Sciatic nerve (tissue), 2 donors: ENCODE data around the gene RNF123. TPM values are rescaled to one million over a fixed set of nuclear protein-coding genes. Genes with fewer than 3 reads are reported as not detected.

Experiments
- ATAC-seq: fragments of 200-7000 bp; cut with Tn5 transposase; one replicate; pipeline ENCODE4 v1.9.1; 2020; ENCODE audit warnings: mild to moderate bottlenecking, moderate library complexity
- DNase-seq: peaks from one replicate; pipeline ENCODE4 v3.0.0-alpha.2; 2020; ENCODE audit warnings: low spot score
- intact Hi-C: fragments of 100-400 bp; cut with DNase I; formaldehyde crosslinking; loops from one replicate; pipeline ENCODE4 v1.14.2; 2022
- total RNA-seq: library from RNA; stranded (reverse); fragmentation: NEBNext Ultra II Directional; extraction: Animal tissue kit (Norgen Biotek cat#: 25700); gene quantifications from one replicate; pipeline ENCODE4 v1.2.1, GENCODE V29; 2021
- donor health status: DM: no; HTN: no; CAD: no.
- donor health status: DM: no; HTN: no; CAD: no.

Gene RNF123
- total RNA-seq, 1 donor from 2014 or later, result 37.9 TPM

DNA sequence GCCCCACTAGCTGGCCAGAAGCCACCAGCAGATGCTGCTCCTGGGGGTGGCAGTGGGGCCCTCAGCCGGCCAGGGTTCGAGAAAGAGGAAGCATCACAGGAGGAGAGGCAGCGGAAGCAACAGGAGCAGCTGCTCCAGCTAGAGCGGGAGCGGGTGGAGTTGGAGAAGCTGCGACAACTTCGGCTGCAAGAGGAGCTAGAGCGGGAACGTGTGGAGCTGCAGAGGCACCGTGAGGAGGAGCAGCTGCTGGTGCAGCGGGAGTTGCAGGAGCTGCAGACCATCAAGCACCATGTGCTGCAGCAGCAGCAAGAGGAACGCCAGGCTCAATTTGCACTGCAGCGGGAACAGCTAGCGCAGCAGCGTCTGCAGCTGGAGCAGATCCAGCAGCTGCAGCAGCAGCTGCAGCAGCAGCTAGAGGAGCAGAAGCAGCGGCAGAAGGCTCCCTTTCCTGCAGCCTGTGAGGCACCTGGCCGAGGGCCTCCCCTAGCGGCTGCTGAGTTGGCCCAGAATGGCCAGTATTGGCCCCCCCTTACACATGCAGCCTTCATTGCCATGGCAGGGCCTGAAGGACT lies 32.7 kb upstream of the RNF123 start:
- DNase-seq (no peak), ATAC-seq (no peak)
- intact Hi-C loops, result no loop called here

- DNase-seq, result no peak
- intact Hi-C loops, result no loop called here
Measured at GRCh38 chr3:49657208-49657915, 32.0 kb upstream of the RNF123 start.

DNA sequence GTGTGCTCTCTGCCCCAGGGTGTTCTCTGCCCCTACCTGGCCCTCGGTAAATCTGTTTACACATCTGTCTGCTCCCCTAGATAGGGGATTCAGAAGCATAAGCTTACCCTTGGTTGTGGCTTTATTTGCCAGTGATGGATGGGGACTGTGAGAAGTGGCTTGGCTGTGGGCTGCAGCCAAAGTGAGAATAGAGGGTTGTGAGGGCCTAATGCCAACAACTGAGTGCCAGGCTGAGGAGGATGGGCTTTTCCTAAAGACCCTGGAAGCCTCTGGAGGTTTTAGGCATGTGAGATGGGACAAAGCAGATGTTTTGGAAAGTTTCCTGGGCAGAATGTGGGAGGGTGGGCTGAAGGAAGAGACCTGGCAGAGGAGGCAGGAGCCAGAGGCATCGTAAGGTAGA lies 30.6 kb upstream of the RNF123 start:
- ATAC-seq (no peak), DNase-seq (no peak)
- intact Hi-C loops, result no loop called here

More at GRCh38 chr3:49657208-49657915, 32.0 kb upstream of the RNF123 start:
- no peak for ATAC-seq

DNA sequence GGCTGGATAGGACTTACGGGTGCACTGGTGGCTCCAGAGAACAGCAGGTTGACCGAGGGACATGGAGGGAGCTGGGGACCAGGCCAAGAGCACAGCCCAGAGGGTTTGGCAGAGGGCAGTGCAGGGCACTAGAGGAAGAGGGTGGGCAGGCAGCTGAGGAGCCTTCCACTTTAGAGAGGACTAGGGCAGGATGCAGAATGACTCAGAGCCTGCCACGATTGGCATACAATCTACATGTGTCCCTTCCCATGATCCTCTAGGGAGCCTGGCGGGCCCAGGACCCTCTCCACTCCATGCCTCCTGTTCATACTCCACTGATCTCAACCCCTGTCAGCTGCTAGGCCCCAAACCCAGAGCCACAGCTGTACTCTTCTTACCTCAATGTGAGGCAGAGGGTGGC lies 29.6 kb upstream of the RNF123 start:
- intact Hi-C loops, result no loop called here
- ATAC-seq, result no peak
- no peak for DNase-seq

GRCh38 chr3:49661281-49661680 lies 28.1 kb upstream of the RNF123 start:
- no peak for ATAC-seq
- intact Hi-C loops, result no loop called here
- no peak for DNase-seq

DNA sequence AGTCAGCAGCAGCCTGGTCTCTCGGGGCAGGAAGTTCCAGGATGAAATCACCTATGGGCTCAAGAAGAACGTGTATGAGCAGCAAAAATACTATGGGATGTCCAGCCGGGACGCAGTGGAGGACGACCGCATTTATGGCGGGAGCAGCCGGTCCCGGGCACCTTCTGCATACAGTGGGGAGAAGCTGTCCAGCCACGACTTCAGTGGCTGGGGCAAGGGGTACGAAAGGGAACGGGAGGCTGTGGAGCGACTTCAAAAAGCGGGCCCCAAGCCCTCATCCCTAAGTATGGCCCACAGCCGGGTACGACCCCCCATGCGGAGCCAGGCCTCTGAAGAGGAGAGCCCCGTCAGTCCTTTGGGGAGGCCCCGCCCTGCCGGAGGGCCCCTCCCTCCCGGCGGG lies 27.3 kb upstream of the RNF123 start:
- ATAC-seq, result no peak
- intact Hi-C loops, result no loop called here
- no peak for DNase-seq

DNA sequence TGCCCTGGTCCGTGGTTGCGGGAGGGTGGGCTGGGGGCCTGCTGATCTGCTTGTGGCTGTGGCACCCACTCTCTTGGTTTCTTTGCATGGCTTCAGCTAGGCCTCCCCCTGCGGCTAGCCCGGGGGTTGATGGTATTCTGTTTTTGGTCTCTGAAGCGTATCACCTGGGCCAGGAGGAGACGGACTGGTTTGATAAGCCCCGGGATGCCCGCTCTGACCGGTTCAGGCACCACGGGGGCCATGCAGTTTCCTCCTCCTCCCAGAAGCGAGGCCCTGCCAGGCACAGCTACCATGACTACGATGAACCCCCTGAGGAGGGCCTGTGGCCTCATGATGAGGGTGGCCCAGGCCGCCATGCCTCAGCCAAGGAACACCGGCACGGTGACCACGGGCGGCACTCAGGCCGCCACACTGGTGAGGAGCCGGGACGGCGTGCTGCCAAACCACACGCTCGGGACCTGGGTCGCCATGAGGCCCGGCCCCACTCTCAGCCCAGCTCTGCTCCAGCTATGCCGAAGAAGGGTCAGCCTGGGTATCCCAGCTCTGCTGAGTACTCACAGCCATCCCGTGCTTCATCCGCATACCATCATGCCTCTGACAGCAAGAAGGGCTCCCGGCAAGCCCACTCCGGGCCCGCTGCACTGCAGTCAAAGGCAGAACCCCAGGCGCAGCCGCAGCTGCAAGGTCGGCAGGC lies 26.5 kb upstream of the RNF123 start:
- ATAC-seq (no peak), DNase-seq (no peak)
- intact Hi-C loops, result no loop called here

DNA sequence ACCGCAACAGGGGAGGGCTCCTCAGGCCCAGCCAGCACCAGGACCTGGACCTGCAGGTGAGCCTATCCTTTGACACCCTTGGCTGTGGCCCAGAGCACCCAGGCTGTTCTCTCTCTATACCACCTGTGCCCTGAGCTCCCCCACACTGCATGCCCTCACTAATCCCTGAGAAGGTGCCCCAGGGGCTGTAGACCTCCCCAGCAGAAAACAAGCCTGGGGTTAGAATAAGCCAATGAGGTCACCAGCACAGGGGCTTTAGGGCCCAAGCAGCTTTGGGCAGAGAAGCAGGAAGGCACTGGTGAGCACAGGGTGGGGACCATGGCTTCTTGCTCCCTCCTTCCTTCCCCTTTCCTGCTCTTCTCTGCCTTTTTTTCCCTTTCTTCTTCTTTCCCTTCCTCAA lies 25.5 kb upstream of the RNF123 start:
- no peak for ATAC-seq
- intact Hi-C loops, result no loop called here
- no peak for DNase-seq

DNA sequence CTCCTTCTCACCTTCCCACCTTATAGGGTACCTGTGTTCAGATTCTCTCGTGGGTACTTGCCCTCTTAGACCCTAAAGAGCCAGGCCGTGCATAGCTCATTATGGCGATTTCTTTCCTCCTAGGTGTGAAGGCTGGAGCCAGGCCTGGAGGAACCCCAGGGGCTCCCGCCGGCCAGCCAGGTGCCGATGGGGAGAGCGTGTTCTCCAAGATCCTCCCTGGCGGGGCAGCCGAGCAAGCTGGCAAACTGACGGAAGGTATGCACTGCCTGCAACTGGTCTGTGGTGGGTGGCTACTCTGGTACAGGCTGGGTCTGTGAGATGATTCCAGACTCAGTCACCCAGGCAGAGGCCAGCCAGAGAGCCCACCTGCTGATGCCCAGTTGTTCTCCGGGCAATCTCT lies 25.1 kb upstream of the RNF123 start:
- no peak for DNase-seq
- ATAC-seq, result no peak
- intact Hi-C loops, result no loop called here

DNA sequence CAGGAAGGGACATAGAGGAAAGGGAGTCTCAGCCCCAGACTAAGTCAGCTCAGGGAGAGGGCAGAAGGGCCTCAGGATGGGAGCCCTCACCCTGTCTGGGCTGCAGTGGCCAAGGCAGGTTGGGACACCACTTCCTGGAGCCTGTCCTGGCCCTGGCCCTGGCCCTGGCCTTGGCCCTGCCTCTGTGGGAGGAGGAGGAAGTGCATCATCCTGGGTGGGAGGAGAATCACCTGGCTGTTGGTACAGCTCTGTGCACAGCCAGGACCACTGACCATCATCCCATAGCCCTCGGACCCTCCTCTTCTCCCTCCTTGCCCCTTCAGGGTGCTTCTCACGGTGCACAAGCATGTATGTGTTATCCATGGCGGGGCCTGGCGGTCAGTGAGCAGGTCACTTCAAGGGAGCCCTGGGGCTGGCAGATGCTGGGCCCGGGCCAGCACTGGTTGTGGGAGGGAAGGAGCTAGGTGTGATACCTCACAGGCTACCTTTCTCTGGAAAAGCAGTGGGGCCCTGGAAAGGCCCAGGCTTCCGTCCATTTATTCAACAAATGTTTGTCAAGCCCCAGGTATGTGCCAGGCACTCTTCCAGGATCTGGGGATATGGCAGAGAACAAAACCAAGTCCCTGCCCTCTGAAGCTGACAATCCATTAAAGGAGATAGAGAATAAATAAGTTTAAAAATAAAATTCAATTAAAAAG lies 23.4 kb upstream of the RNF123 start:
- DNase-seq (no peak), ATAC-seq (no peak)
- intact Hi-C loops, result no loop called here

- intact Hi-C loops, result no loop called here
- no peak for ATAC-seq
- no peak for DNase-seq
Measured at GRCh38 chr3:49666592-49666991, 22.8 kb upstream of the RNF123 start.

- intact Hi-C loops, result loop anchor here (2.0 kb wide), 1 partner anchor 523 kb away; no protein-coding TSS in a partner anchor
- ATAC-seq (no peak), DNase-seq (no peak)
Measured at GRCh38 chr3:49667701-49668413, 21.5 kb upstream of the RNF123 start.

DNA sequence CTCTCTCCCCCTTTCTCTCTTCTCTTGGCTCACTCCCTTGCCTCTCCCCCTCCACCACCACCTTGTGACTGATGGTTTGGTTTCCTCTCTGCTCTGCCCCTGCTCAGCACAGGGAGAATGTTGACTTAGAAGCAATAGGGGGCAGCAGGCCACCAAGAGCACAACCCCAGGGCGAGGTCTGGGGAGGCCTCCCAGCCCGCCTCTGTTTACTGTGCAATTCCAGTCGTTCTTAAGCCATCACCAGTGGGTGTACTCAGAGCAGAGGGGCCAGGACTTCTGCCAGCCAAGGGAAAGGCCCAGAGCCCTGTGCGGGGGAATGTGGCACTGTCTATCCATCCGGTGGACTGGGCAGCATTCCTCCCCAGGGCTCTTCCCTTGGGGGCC lies 21.0 kb upstream of the RNF123 start:
- intact Hi-C loops, result loop anchor here (2.0 kb wide), 1 partner anchor 524 kb away; no protein-coding TSS in a partner anchor
- no peak for ATAC-seq

DNA sequence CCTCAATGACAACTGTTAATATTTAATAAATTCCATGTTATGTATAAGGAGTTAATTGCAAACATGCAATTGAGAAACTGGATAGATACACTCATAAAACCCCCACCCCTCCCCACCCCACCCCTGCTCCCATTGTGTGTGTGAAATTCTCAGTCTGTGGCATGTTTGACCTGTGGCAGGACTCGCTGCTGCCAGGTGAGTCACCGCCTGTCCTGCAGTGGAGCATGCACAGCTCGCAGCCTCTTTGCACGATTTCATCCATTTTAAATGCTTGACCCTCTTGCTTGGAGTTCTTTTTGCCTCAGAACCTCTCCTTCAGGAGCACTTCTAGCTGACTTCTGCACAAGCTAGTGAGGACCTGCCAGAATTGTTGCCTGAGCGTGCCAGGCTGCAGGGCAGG lies 20.5 kb upstream of the RNF123 start:
- no peak for DNase-seq
- intact Hi-C loops, result loop anchor here (2.0 kb wide), 1 partner anchor 524 kb away; no protein-coding TSS in a partner anchor
- no peak for ATAC-seq

More for the DNA sequence above, 21.0 kb upstream of the RNF123 start:
- no peak for DNase-seq

- intact Hi-C loops, result loop anchor here (2.0 kb wide), 1 partner anchor 525 kb away; no protein-coding TSS in a partner anchor
- no peak for ATAC-seq
- no peak for DNase-seq
Measured at GRCh38 chr3:49669352-49669751, 20.0 kb upstream of the RNF123 start.

DNA sequence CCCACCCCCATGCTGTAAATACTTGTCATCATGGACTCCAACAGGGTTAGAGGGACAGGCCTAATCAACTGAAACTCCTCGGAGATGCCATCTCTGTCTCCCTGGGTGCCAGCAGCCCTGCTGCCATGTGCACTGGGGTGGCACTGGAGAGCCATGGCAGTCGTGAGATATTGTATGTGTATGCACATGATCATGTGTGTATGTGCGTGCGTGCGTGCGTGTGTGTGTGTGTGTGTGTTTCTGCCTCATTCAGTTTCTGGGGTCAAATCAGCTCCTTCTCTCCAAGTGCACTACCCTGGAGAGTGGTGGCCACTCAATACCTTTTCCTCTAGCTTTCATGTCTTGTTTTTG lies 18.4 kb upstream of the RNF123 start:
- ATAC-seq (no peak), DNase-seq (no peak)
- intact Hi-C loops, result loop anchor here (5.0 kb wide), 1 partner anchor 129 kb away; no protein-coding TSS in a partner anchor

- intact Hi-C loops, result loop anchor here (5.0 kb wide), 1 partner anchor 129 kb away; no protein-coding TSS in a partner anchor
- DNase-seq (peak; percentile 68), ATAC-seq (no peak)
Measured at GRCh38 chr3:49671291-49672288, 17.8 kb upstream of the RNF123 start.
